AG10803 (cell line): Measurements from ENCODE around the gene SLC13A4.

Experiments used
- DNase-seq: peaks from one replicate; pipeline ENCODE4 v3.0.0; 2010; ENCODE audit warnings: low read depth
- H3K4me3 ChIP-seq: 2 replicates; pipeline ENCODE4 v1.5.1; 2011; ENCODE audit warnings: mild to moderate bottlenecking, low read length, control low read depth
- TF ChIP-seq, protein P1 (sequence below): conservative IDR thresholded peaks from 2 replicates; pipeline ENCODE4 v1.5.1; 2011; ENCODE audit warnings: mild to moderate bottlenecking, low read length, control low read depth, inconsistent platforms

The SLC13A4 gene

DNA sequence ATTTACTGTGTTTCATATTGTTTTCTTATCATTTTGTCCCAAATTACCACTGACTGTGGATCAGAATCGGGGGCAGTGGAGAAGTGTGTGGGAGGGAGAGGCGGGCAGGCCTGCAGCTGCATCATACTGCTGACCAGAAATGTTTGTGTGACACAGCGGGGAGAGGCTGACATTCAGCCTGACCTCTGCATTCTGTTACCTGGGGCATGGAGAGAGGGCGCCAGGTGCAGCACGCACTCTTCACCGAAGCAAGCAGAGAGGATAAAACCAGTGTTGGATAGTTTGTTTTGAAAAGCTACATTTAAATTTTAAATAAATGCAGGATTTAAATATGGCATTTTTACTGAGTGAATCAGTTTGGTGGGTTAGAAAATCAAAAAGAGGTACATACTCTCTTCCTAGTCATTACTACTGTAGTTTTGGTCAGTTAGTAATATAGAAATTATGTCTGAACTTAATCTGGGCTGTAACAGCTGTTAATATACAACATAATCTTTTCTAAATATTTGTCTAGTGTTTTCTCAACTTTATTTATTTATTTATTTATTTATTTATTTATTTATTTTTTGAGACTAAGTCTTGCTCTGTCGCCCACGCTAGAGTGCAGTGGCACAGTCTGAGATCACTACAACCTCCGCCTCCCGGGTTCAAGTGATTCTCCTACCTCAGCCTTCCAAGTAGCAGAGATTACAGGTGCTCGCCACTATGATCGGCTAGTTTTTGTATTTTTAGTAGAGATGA, 74.5 kb downstream of the SLC13A4 start:
- no peak overlapping the region for H3K4me3 ChIP-seq
- no peak for DNase-seq
- TF ChIP-seq, protein P1, sequence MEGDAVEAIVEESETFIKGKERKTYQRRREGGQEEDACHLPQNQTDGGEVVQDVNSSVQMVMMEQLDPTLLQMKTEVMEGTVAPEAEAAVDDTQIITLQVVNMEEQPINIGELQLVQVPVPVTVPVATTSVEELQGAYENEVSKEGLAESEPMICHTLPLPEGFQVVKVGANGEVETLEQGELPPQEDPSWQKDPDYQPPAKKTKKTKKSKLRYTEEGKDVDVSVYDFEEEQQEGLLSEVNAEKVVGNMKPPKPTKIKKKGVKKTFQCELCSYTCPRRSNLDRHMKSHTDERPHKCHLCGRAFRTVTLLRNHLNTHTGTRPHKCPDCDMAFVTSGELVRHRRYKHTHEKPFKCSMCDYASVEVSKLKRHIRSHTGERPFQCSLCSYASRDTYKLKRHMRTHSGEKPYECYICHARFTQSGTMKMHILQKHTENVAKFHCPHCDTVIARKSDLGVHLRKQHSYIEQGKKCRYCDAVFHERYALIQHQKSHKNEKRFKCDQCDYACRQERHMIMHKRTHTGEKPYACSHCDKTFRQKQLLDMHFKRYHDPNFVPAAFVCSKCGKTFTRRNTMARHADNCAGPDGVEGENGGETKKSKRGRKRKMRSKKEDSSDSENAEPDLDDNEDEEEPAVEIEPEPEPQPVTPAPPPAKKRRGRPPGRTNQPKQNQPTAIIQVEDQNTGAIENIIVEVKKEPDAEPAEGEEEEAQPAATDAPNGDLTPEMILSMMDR, result no peak

DNA sequence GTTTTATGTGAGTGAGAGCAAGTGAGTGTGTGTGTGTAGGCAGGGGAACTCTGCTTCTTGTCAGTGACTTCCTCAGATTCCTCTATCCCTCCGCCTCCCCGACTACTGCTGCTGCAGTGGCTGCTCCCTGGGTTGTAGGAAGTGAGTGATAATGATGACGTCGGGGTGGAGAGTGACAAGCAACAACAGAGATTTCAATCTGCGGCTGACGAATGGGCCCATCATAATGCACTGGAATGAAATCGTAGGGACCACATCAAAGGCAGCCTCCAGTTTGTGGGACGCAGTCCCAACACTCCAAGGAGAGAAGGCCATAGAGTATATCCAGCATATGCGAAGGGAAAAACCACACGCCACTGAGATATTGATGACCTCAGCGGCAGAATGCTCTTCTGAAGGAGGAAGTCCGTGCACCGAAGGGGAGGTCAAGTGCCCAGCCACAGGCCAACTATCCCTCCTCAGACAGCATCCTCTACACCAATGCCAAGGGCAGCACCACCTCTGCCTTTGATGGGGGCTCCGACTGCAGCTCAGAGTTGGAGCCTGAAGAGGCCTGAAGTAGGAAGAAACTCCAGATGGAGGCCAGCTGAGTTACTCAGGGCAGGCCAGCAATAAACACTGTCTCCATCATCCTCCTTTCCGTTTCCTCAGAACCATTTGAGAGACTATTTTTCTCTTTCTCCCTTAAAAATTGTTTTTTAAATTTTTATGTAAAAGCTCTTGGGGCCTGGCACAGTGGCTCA, 77.0 kb downstream of the SLC13A4 start:
- peak; percentile 83 for DNase-seq
- H3K4me3 ChIP-seq, result no peak overlapping the region
- TF ChIP-seq, protein P1, result no peak

DNA sequence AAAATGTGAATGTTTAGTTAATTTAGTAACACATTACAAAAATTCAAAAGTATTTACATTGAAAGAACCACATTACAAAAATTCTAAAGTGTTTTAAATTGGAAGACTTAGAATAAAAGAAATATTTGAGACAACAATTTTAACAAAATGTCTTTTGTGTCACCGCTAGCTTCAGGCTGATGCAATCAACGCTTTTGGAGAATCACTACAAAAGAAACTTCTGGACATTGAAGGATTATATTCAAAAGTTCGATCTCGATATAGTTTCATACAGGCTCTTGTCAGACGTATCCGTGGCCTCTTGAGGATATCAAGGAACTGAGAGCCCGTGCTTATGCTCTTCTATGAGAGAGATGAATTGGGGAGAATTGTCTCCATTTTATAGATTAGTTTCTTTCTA, 79.8 kb downstream of the SLC13A4 start:
- TF ChIP-seq, protein P1, result no peak
- no peak overlapping the region for H3K4me3 ChIP-seq
- DNase-seq, result no peak

DNA sequence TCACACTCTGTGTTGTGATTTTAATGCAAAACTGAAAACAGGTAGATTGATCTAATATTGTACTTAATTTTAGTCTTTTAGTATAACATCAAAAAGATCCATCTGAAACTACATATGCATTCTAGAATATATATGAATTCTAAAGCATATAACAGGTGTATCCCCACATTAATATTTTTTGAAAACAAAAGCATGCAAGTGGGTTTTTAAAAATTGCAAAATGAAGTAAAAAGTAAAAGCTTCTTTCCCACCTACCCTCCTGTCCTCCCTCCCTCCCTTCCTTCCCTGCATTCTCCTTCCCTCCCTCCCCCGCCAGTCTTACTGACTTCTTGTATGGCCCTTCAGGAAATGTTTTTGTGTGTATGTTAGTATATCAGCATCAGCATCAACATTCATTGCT, 80.2 kb downstream of the SLC13A4 start:
- DNase-seq, result no peak
- TF ChIP-seq, protein P1, result no peak
- no peak overlapping the region for H3K4me3 ChIP-seq

DNA sequence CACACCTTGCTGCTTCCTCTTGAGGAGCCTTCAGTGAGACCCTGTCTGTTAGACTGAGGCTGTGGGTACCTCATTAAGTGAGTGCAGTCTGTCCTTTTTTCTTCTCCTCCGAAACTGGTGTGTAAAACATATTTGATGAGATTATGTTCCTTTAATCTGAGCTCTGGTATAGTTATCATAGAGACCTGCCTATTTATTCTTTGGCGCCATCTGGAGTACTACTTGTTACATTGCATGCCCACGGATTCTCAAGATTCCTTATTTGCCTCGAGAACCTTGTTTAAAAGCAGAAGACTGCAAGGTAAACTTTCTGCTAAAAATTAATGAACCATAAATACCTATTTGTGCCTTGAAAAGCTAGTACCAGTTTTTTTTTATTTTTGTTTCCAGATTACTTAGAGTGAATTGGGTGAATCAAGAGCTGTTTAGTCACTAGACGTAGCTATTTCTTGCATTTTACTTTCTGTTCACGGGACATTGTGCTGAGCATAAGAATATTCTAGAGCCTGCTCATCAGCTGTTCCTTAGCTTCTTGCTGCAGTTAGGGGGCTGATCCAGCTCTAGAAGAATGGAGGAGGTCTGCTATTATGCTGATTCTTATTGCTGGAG, 82.6 kb downstream of the SLC13A4 start:
- H3K4me3 ChIP-seq, result no peak overlapping the region
- TF ChIP-seq, protein P1, result peak; percentile 83
- peak; percentile 56 for DNase-seq

DNA sequence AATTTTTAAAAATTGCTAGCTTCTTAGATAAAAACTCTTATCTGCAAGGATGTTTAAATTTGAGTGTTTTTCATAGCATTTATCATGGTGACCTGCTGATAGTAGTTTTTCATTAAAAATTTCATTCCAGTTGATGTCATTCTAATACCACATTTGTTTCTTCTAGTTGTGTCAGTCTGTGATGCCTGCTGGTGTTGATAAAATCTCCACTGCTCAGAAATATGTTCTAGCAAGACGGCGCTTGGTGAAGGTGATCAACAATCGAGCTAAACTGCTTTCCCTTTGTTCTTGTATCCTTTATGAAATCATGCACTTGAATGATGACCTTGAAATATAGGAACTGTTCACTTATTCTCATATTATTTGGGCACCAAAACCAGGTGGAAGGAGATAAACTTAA, 83.3 kb downstream of the SLC13A4 start:
- TF ChIP-seq, protein P1, result no peak
- H3K4me3 ChIP-seq, result no peak overlapping the region
- no peak for DNase-seq
